Ishikawa (cell line): ENCODE results near the gene PYGO2.

Source experiments
- CEBPB ChIP-seq: IDR thresholded peaks from 2 replicates; pipeline ENCODE4 v1.6.1; 2012
- CREB1 ChIP-seq: IDR thresholded peaks from 2 replicates; pipeline ENCODE4 v1.6.1; 2012; ENCODE audit warnings: low read depth
- EGR1 ChIP-seq: IDR thresholded peaks from 2 replicates; pipeline ENCODE4 v1.6.1; 2012
- EP300 ChIP-seq: IDR thresholded peaks from 2 replicates; pipeline ENCODE4 v1.6.1; 2012; ENCODE audit warnings: borderline replicate concordance
- FOXM1 ChIP-seq: IDR thresholded peaks from 2 replicates; pipeline ENCODE4 v1.6.1; 2012; ENCODE audit warnings: low read depth, borderline replicate concordance
- MAX ChIP-seq: IDR thresholded peaks from 2 replicates; pipeline ENCODE4 v1.6.1; 2012
- NFIC ChIP-seq: IDR thresholded peaks from 2 replicates; pipeline ENCODE4 v1.6.1; 2012
- RAD21 ChIP-seq: IDR thresholded peaks from 2 replicates; pipeline ENCODE4 v1.6.1; 2012; ENCODE audit warnings: low read depth
- REST ChIP-seq: IDR thresholded peaks from 2 replicates; pipeline ENCODE4 v1.6.1; 2012; ENCODE audit warnings: low read depth, mild to moderate bottlenecking
- TAF1 ChIP-seq: IDR thresholded peaks from 2 replicates; pipeline ENCODE4 v1.6.1; 2012; ENCODE audit warnings: low read depth, mild to moderate bottlenecking
- TCF12 ChIP-seq: IDR thresholded peaks from 2 replicates; pipeline ENCODE4 v1.6.1; 2012; ENCODE audit warnings: low read depth
- TEAD4 ChIP-seq: IDR thresholded peaks from 2 replicates; pipeline ENCODE4 v1.6.1; 2012
- USF1 ChIP-seq: IDR thresholded peaks from 2 replicates; pipeline ENCODE4 v1.6.1; 2012
- YY1 ChIP-seq: IDR thresholded peaks from 2 replicates; pipeline ENCODE4 v1.6.1; 2012; ENCODE audit warnings: low read depth
- ZBTB7A ChIP-seq: IDR thresholded peaks from 2 replicates; pipeline ENCODE4 v1.6.1; 2012; ENCODE audit warnings: low read depth

The PYGO2 gene

GRCh38 chr1:154935749-154936554, 25.6 kb downstream of the PYGO2 start:
- TF ChIP-seq FOXM1, result no peak
- TF ChIP-seq ZBTB7A, result no peak
- TF ChIP-seq REST, result no peak
- TF ChIP-seq CREB1, result no peak
- no peak; the same call in 1 of the 2 replicates for TF ChIP-seq USF1
- TF ChIP-seq TAF1, result no peak
- TF ChIP-seq RAD21, result no peak
- no peak for TF ChIP-seq EP300
- no peak for TF ChIP-seq YY1
- TF ChIP-seq CEBPB, result no peak
- no peak for TF ChIP-seq MAX

- TF ChIP-seq FOXM1 (no peak), USF1 (no peak), CREB1 (no peak)
Observed at GRCh38 chr1:154934358-154934948, 27.1 kb downstream of the PYGO2 start.

GRCh38 chr1:154931940-154932487, 29.6 kb downstream of the PYGO2 start:
- TF ChIP-seq TAF1, result no peak
- no peak for TF ChIP-seq TCF12
- TF ChIP-seq CEBPB, result no peak
- TF ChIP-seq NFIC, result no peak
- TF ChIP-seq YY1, result no peak
- no peak for TF ChIP-seq RAD21
- no peak for TF ChIP-seq MAX
- TF ChIP-seq EP300, result no peak
- TF ChIP-seq TEAD4, result no peak
- no peak for TF ChIP-seq EGR1
- TF ChIP-seq REST, result no peak
- TF ChIP-seq CREB1, result no peak
- no peak for TF ChIP-seq USF1
- no peak for TF ChIP-seq FOXM1
- TF ChIP-seq ZBTB7A, result no peak

- TF ChIP-seq RAD21 (no peak), TAF1 (no peak), EP300 (no peak), USF1 (no peak), CEBPB (no peak), EGR1 (no peak), MAX (no peak), TEAD4 (no peak), YY1 (no peak), CREB1 (no peak)
Observed at GRCh38 chr1:154926201-154926600, 35.4 kb downstream of the PYGO2 start.
